ENCODE measurements around the gene ENPP3.

DNA sequence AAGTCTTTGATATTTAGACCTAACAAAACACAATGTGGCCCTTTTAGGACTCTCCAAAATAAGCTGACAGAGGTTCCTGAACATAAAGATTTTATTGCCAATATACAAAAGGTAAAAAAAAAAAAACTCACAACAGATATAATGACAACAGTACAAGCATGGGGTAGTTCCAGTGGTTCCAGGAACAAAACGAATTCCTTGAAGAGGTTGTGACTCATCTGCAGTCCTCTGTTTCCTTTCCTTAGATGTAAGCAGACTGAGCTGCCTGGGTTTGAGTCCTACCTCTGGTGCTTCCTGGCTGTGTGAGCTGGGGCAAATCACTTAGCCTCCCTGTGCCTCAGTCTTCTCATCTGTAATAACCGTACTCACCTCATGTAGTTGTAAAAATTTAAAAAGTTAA is 87.0 kb downstream of the ENPP3 start:
- no peak for TF ChIP-seq POLR2A (IDR thresholded peaks at IDR 0.05)
- TF ChIP-seq, protein P1, sequence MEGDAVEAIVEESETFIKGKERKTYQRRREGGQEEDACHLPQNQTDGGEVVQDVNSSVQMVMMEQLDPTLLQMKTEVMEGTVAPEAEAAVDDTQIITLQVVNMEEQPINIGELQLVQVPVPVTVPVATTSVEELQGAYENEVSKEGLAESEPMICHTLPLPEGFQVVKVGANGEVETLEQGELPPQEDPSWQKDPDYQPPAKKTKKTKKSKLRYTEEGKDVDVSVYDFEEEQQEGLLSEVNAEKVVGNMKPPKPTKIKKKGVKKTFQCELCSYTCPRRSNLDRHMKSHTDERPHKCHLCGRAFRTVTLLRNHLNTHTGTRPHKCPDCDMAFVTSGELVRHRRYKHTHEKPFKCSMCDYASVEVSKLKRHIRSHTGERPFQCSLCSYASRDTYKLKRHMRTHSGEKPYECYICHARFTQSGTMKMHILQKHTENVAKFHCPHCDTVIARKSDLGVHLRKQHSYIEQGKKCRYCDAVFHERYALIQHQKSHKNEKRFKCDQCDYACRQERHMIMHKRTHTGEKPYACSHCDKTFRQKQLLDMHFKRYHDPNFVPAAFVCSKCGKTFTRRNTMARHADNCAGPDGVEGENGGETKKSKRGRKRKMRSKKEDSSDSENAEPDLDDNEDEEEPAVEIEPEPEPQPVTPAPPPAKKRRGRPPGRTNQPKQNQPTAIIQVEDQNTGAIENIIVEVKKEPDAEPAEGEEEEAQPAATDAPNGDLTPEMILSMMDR (IDR thresholded peaks at IDR 0.05), result no peak

All from testis (tissue), 2 donors.